GM23338 (cell line): Measurements from ENCODE around the gene THADA. TPM values are rescaled to one million over a fixed set of nuclear protein-coding genes. Genes with fewer than 3 reads are reported as not detected.

ENCODE experiments used
- ATAC-seq: fragments of 200-7000 bp; cut with Tn5 transposase; 3 replicates; pipeline ENCODE4 v1.9.1; 2020
- DNase-seq: peaks from one replicate; pipeline ENCODE4 v3.0.0-alpha.2; 2015; ENCODE audit warnings: low spot score
- H2AFZ ChIP-seq: fragments of 200-600 bp; sonication (generic); 2 replicates; pipeline ENCODE4 v1.8.0; 2016; ENCODE audit warnings: antibody characterized with exemption, mild to moderate bottlenecking, moderate library complexity
- H3F3A ChIP-seq: fragments of 200-600 bp; sonication (generic); replicated peaks from 2 replicates; pipeline ENCODE4 v1.8.0; 2017; ENCODE audit warnings: antibody characterized with exemption, mixed run types, low read depth
- H3K27ac ChIP-seq: fragments of 200-600 bp; sonication (generic); 2 replicates; pipeline ENCODE4 v1.6.1; 2016; ENCODE audit warnings: low read depth
- H3K27me3 ChIP-seq: fragments of 200-600 bp; sonication (generic); 2 replicates; pipeline ENCODE4 v1.8.0; 2016; ENCODE audit warnings: mild to moderate bottlenecking, mixed run types, moderate library complexity; ENCODE audit not compliant: insufficient read depth
- H3K36me3 ChIP-seq: fragments of 200-600 bp; sonication (generic); 2 replicates; pipeline ENCODE4 v1.8.0; 2016; ENCODE audit warnings: mild to moderate bottlenecking; ENCODE audit not compliant: insufficient read depth
- H3K4me1 ChIP-seq: fragments of 200-600 bp; sonication (generic); 2 replicates; pipeline ENCODE4 v1.8.0; 2016; ENCODE audit warnings: mild to moderate bottlenecking, moderate library complexity; ENCODE audit not compliant: insufficient read depth
- H3K4me2 ChIP-seq: fragments of 200-600 bp; sonication (generic); 2 replicates; pipeline ENCODE4 v1.7.1; 2017; ENCODE audit warnings: mixed run types
- H3K4me3 ChIP-seq: fragments of 200-600 bp; sonication (generic); 2 replicates; pipeline ENCODE4 v1.6.1; 2016; ENCODE audit warnings: mixed run types
- H3K79me2 ChIP-seq: fragments of 200-600 bp; sonication (generic); replicated peaks from 2 replicates; pipeline ENCODE4 v1.8.0; 2017; ENCODE audit warnings: mild to moderate bottlenecking; ENCODE audit not compliant: insufficient read depth
- H3K9me2 ChIP-seq: fragments of 200-600 bp; sonication (generic); 2 replicates; pipeline ENCODE4 v1.8.0; 2017; ENCODE audit not compliant: insufficient read depth
- H4K20me1 ChIP-seq: fragments of 200-600 bp; sonication (generic); replicated peaks from 2 replicates; pipeline ENCODE4 v1.8.0; 2017; ENCODE audit warnings: mild to moderate bottlenecking; ENCODE audit not compliant: insufficient read depth
- H3K27ac Mint-ChIP-seq: 2 replicates; pipeline ENCODE4 v1.8.0; 2020; ENCODE audit warnings: inconsistent platforms, mild to moderate bottlenecking, moderate library complexity, mixed read lengths
- H3K27me3 Mint-ChIP-seq: 3 replicates; pipeline ENCODE4 v1.8.0; 2022; ENCODE audit warnings: low read depth, mild to moderate bottlenecking, moderate library complexity, mixed read lengths, inconsistent platforms; ENCODE audit not compliant: insufficient read depth, poor library complexity
- H3K36me3 Mint-ChIP-seq: 3 replicates; pipeline ENCODE4 v1.8.0; 2021; ENCODE audit warnings: low read depth, mild to moderate bottlenecking, inconsistent platforms, moderate library complexity, mixed read lengths
- H3K4me1 Mint-ChIP-seq: 3 replicates; pipeline ENCODE4 v1.8.0; 2020; ENCODE audit warnings: mild to moderate bottlenecking, inconsistent platforms, mixed read lengths
- H3K4me3 Mint-ChIP-seq: 3 replicates; pipeline ENCODE4 v1.8.0; 2021; ENCODE audit warnings: moderate library complexity, mild to moderate bottlenecking, inconsistent platforms, mixed read lengths
- H3K9me3 Mint-ChIP-seq: 3 replicates; pipeline ENCODE4 v1.8.0; 2020; ENCODE audit warnings: moderate library complexity, mild to moderate bottlenecking, inconsistent platforms, mixed read lengths
- CTCF ChIP-seq, 2 experiments: fragments of 200-600 bp in 1 of 2; sonication (generic) in 1 of 2; conservative IDR thresholded peaks; 2 replicates each; pipeline versions ENCODE4 v1.5.1 to v1.6.1; 2016 to 2017; ENCODE audit warnings: antibody characterized with exemption in 2 of 2, low read depth in 2 of 2, mild to moderate bottlenecking in 2 of 2, moderate library complexity in 1 of 2
- EZH2 ChIP-seq: fragments of 200-600 bp; sonication (generic); IDR thresholded peaks from one replicate; pipeline ENCODE4 v1.8.0; 2017; ENCODE audit warnings: antibody characterized with exemption, mild to moderate bottlenecking, low read depth; ENCODE audit not compliant: unreplicated experiment
- EZH2phosphoT487 ChIP-seq: fragments of 200-600 bp; sonication (generic); IDR thresholded peaks from one replicate; pipeline ENCODE4 v1.8.1; 2018; ENCODE audit warnings: antibody characterized with exemption; ENCODE audit not compliant: unreplicated experiment
- NANOG ChIP-seq: IDR thresholded peaks from 2 replicates; pipeline ENCODE4 v1.6.1; 2016; ENCODE audit warnings: antibody characterized with exemption, borderline replicate concordance
- POLR2AphosphoS5 ChIP-seq: IDR thresholded peaks from 2 replicates; pipeline ENCODE4 v1.6.1; 2016; ENCODE audit warnings: antibody characterized with exemption, low read depth
- STAT1 ChIP-seq: IDR thresholded peaks from one replicate; pipeline ENCODE4 v1.6.1; 2016; ENCODE audit warnings: antibody characterized with exemption; ENCODE audit not compliant: unreplicated experiment
- ZNF331 ChIP-seq: fragments of 250-450 bp; sonication (Bioruptor Pico); IDR thresholded peaks from 2 replicates; pipeline ENCODE4 v1.5.0; 2020; ENCODE audit warnings: low read depth, mild to moderate bottlenecking, moderate library complexity
- ZNF462 ChIP-seq: fragments of 250-450 bp; sonication (Bioruptor Pico); IDR thresholded peaks from 2 replicates; pipeline ENCODE4 v1.5.0; 2020; ENCODE audit warnings: mild to moderate bottlenecking, moderate library complexity
- polyA plus RNA-seq: library from polyadenylated mRNA; unstranded; fragments of >200 nt; fragmentation: Nextera tagmentation; extraction: Ambion mirVana; gene quantifications from 2 replicates; pipeline ENCODE4 v1.2.1, GENCODE V29; 2016
- total RNA-seq: library from RNA; depleted of rRNA; stranded (reverse); fragments of >200 nt; shearing (Covaris generic); gene quantifications from 2 replicates; pipeline ENCODE4 v1.2.3, GENCODE V29; 2014

The THADA gene
- total and polyA plus RNA-seq, 2 experiments from 2014 or later, result 17.0 to 30.7 TPM

- no peaks in the 10 kb centered on the region for H4K20me1 ChIP-seq
- H3K27me3 ChIP-seq, result no peaks in the 10 kb centered on the region
- no peaks in the 10 kb centered on the region for H3K36me3 Mint-ChIP-seq
- ATAC-seq, result no peak
- H3K36me3 ChIP-seq, result no peaks in the 10 kb centered on the region
- TF ChIP-seq EZH2phosphoT487, result no peak
- no peak for TF ChIP-seq ZNF331 (CRISPR knock-in tag)
- no peak for TF ChIP-seq NANOG
- TF ChIP-seq ZNF462 (CRISPR knock-in tag), result no peak
- no peak for TF ChIP-seq STAT1
- no peak for TF ChIP-seq EZH2
- no peak for TF ChIP-seq POLR2AphosphoS5
- no peak for TF ChIP-seq CTCF (conservative IDR thresholded peaks at IDR 0.05; ENCODE audit: low read depth in 2 of 2)
- no peaks in the 10 kb centered on the region for H3K9me2 ChIP-seq
- H3K4me3 Mint-ChIP-seq, result no peak overlapping the region
- no peak overlapping the region for H3K27ac ChIP-seq
- H3F3A ChIP-seq, result 0 out of 2 replicates have a peak, but pooled peaks cover 3% of the 10 kb centered on the region
- H3K27ac Mint-ChIP-seq, result no peak overlapping the region
- no peak overlapping the region for H3K4me3 ChIP-seq
- H3K9me3 Mint-ChIP-seq, result no peaks in the 10 kb centered on the region
- no peak overlapping the region for H2AFZ ChIP-seq
- peaks cover 34% of the 10 kb centered on the region for H3K4me1 Mint-ChIP-seq
- peaks cover 5% of the 10 kb centered on the region for H3K27me3 Mint-ChIP-seq
- DNase-seq, result no peak
- no peak overlapping the region for H3K4me2 ChIP-seq
- no peaks in the 10 kb centered on the region for H3K79me2 ChIP-seq
- peaks cover 3% of the 10 kb centered on the region; the same call in 1 of the 2 replicates for H3K4me1 ChIP-seq
Measured at GRCh38 chr2:43267381-43267780, 328.5 kb downstream of the THADA start.
